H9 (cell line): Measurements from ENCODE around the gene MYL11. TPM values are rescaled to one million over a fixed set of nuclear protein-coding genes. Genes with fewer than 3 reads are reported as not detected.

ENCODE experiments used
- DNase-seq: peaks from one replicate; pipeline ENCODE4 v3.0.0-alpha.2; 2017
- H2AFZ ChIP-seq: one replicate; pipeline ENCODE4 v1.6.1; 2013; ENCODE audit warnings: mild to moderate bottlenecking, low read length, control low read depth, moderate library complexity
- H2AK5ac ChIP-seq: 2 replicates; pipeline ENCODE4 v1.6.1; 2013; ENCODE audit warnings: low read length, control low read depth, mixed read lengths; ENCODE audit not compliant: insufficient read length
- H2BK120ac ChIP-seq: one replicate; pipeline ENCODE4 v1.6.1; 2013; ENCODE audit warnings: low read depth, mild to moderate bottlenecking, low read length, control low read depth, inconsistent platforms; ENCODE audit not compliant: poor library complexity, severe bottlenecking
- H2BK12ac ChIP-seq: 2 replicates; pipeline ENCODE4 v1.6.1; 2013; ENCODE audit warnings: low read length, control low read depth, mixed read lengths, low read depth; ENCODE audit not compliant: insufficient read length
- H2BK15ac ChIP-seq: 2 replicates; pipeline ENCODE4 v1.6.1; 2013; ENCODE audit warnings: low read depth, low read length, control low read depth
- H2BK20ac ChIP-seq: one replicate; pipeline ENCODE4 v1.6.1; 2013; ENCODE audit warnings: low read depth, mild to moderate bottlenecking, low read length, control low read depth, inconsistent platforms; ENCODE audit not compliant: poor library complexity, severe bottlenecking
- H2BK5ac ChIP-seq: 2 replicates; pipeline ENCODE4 v1.6.1; 2013; ENCODE audit warnings: low read length, control low read depth, mixed read lengths; ENCODE audit not compliant: insufficient read length
- H3K14ac ChIP-seq: 2 replicates; pipeline ENCODE4 v1.6.1; 2013; ENCODE audit warnings: low read length, control low read depth; ENCODE audit not compliant: insufficient read depth
- H3K18ac ChIP-seq: 2 replicates; pipeline ENCODE4 v1.6.1; 2013; ENCODE audit warnings: low read depth, mild to moderate bottlenecking, mixed read lengths, low read length, control low read depth; ENCODE audit not compliant: insufficient read length
- H3K23ac ChIP-seq: 2 replicates; pipeline ENCODE4 v1.6.1; 2013; ENCODE audit warnings: low read length, control low read depth, mixed read lengths, low read depth; ENCODE audit not compliant: insufficient read length
- H3K23me2 ChIP-seq: 2 replicates; pipeline ENCODE4 v1.6.1; 2013; ENCODE audit warnings: low read depth, mild to moderate bottlenecking, mixed read lengths, low read length, control low read depth; ENCODE audit not compliant: insufficient read length, poor library complexity, severe bottlenecking
- H3K27ac ChIP-seq: 2 replicates; pipeline ENCODE4 v1.5.1; 2013; ENCODE audit warnings: low read length, control low read depth, mixed read lengths, low read depth; ENCODE audit not compliant: insufficient read length
- H3K27me3 ChIP-seq: 2 replicates; pipeline ENCODE4 v1.6.1; 2013; ENCODE audit warnings: low read length, control low read depth, inconsistent platforms; ENCODE audit not compliant: insufficient read depth
- H3K4ac ChIP-seq: 2 replicates; pipeline ENCODE4 v1.6.1; 2013; ENCODE audit warnings: low read depth, mild to moderate bottlenecking, control low read depth, inconsistent platforms, low read length, moderate library complexity
- H3K4me1 ChIP-seq: 2 replicates; pipeline ENCODE4 v1.6.1; 2013; ENCODE audit warnings: low read length, control low read depth, inconsistent platforms; ENCODE audit not compliant: insufficient read depth
- H3K4me2 ChIP-seq: 2 replicates; pipeline ENCODE4 v1.6.1; 2013; ENCODE audit warnings: low read length, control low read depth, mixed read lengths; ENCODE audit not compliant: insufficient read length, insufficient read depth
- H3K56ac ChIP-seq: 2 replicates; pipeline ENCODE4 v1.6.1; 2013; ENCODE audit warnings: low read depth, mild to moderate bottlenecking, mixed read lengths, low read length, control low read depth; ENCODE audit not compliant: insufficient read length
- H3K79me1 ChIP-seq: 2 replicates; pipeline ENCODE4 v1.6.1; 2013; ENCODE audit warnings: low read depth, mild to moderate bottlenecking, moderate library complexity, low read length, control low read depth, inconsistent platforms; ENCODE audit not compliant: insufficient read depth, poor library complexity, severe bottlenecking
- H3K79me2 ChIP-seq: 2 replicates; pipeline ENCODE4 v1.6.1; 2013; ENCODE audit warnings: low read length, control low read depth, inconsistent platforms; ENCODE audit not compliant: insufficient read depth
- H3K9ac ChIP-seq: 2 replicates; pipeline ENCODE4 v1.6.1; 2013; ENCODE audit warnings: low read length, control low read depth, mixed read lengths; ENCODE audit not compliant: insufficient read length; ENCODE audit errors: extremely low read depth
- H3K9me3 ChIP-seq: one replicate; pipeline ENCODE4 v1.6.1; 2013; ENCODE audit warnings: low read depth, low read length, inconsistent platforms; ENCODE audit not compliant: control insufficient read depth
- H3T11ph ChIP-seq: one replicate; pipeline ENCODE4 v1.6.1; 2013; ENCODE audit warnings: mild to moderate bottlenecking, low read length, control low read depth, inconsistent platforms
- H4K20me1 ChIP-seq: one replicate; pipeline ENCODE4 v1.6.1; 2013; ENCODE audit not compliant: control insufficient read depth, insufficient read length, insufficient read depth
- H4K5ac ChIP-seq: 2 replicates; pipeline ENCODE4 v1.6.1; 2013; ENCODE audit warnings: low read depth, mild to moderate bottlenecking, mixed read lengths, low read length, control low read depth; ENCODE audit not compliant: insufficient read length
- H4K8ac ChIP-seq: replicated peaks from 2 replicates; pipeline ENCODE4 v1.6.1; 2013; ENCODE audit warnings: low read length, control low read depth, mixed read lengths, low read depth; ENCODE audit not compliant: insufficient read length
- H4K91ac ChIP-seq: 2 replicates; pipeline ENCODE4 v1.6.1; 2013; ENCODE audit warnings: low read depth, mild to moderate bottlenecking, moderate library complexity, mixed read lengths, low read length, control low read depth; ENCODE audit not compliant: insufficient read length
- H3K27ac Mint-ChIP-seq, 3 experiments: 2 replicates in 2 of 3; 3 replicates in 1 of 3; pipeline ENCODE4 v1.8.0; 2020 to 2021; ENCODE audit warnings: mixed read lengths in 3 of 3, mild to moderate bottlenecking in 1 of 3, moderate library complexity in 1 of 3
- H3K27me3 Mint-ChIP-seq: 2 replicates; pipeline ENCODE4 v1.8.0; 2021; ENCODE audit warnings: low read depth, mild to moderate bottlenecking, moderate library complexity, mixed read lengths
- H3K36me3 Mint-ChIP-seq, 3 experiments: 2 replicates in 2 of 3; 3 replicates in 1 of 3; pipeline ENCODE4 v1.8.0; 2020 to 2021; ENCODE audit warnings: low read depth in 3 of 3, mixed read lengths in 3 of 3; ENCODE audit not compliant: insufficient read depth in 1 of 3
- H3K4me1 Mint-ChIP-seq, 2 experiments: 2 replicates each; pipeline ENCODE4 v1.8.0; 2020; ENCODE audit warnings: mixed read lengths in 2 of 2
- H3K4me3 Mint-ChIP-seq, 2 experiments: 2 replicates in 1 of 2; 3 replicates in 1 of 2; pipeline ENCODE4 v1.8.0; 2020 to 2021; ENCODE audit warnings: mild to moderate bottlenecking in 2 of 2, mixed read lengths in 2 of 2, moderate library complexity in 1 of 2
- H3K9me3 Mint-ChIP-seq, 2 experiments: 2 replicates in 1 of 2; 3 replicates in 1 of 2; pipeline ENCODE4 v1.8.0; 2020; ENCODE audit warnings: mild to moderate bottlenecking in 2 of 2, mixed read lengths in 2 of 2, moderate library complexity in 1 of 2
- CTCF ChIP-seq: fragments of 200-600 bp; sonication (generic); conservative IDR thresholded peaks from 3 replicates; pipeline ENCODE4 v1.8.0; 2021; ENCODE audit warnings: antibody characterized with exemption, mild to moderate bottlenecking
- WGBS: extraction: QIAGEN DNeasy Blood & Tissue Kit; methylation state at CpG from one replicate; pipeline ENCODE4 v1.1.7; 2013; ENCODE audit warnings: missing lambda C conversion rate, low lambda C conversion rate, mixed read lengths; ENCODE audit not compliant: insufficient read length; ENCODE audit errors: extremely low coverage; 5-methylcytosine and 5-hydroxymethylcytosine counted together
- total RNA-seq: library from RNA; stranded (reverse); gene quantifications from 2 replicates; pipeline ENCODE4 v1.2.1, GENCODE V29; 2021

MYL11 gene
- total RNA-seq, 1 experiment from 2014 or later, result 0.70 TPM

GRCh38 chr16:30397056-30397455 lies 22.5 kb downstream of the MYL11 start:
- Histone ChIP-seq H2AK5ac (no peak overlapping the region), H3K4ac (no peak overlapping the region), H3K56ac (no peak overlapping the region), H2BK120ac (no peak overlapping the region), H3K27me3 (no peaks in the 10 kb centered on the region), H3K4me1 (no peaks in the 10 kb centered on the region; the same call in 1 of the 2 replicates), H3K79me2 (peaks cover 4% of the 10 kb centered on the region; the same call in 1 of the 2 replicates), H2AFZ (no peak overlapping the region), H3K18ac (no peak overlapping the region), H3K4me2 (no peak overlapping the region), H4K8ac (no peak overlapping the region), H3K23me2 (peaks cover 22% of the 10 kb centered on the region), H3K14ac (no peak overlapping the region), H3K9ac (no peak overlapping the region), H4K20me1 (no peaks in the 10 kb centered on the region), H2BK5ac (no peak overlapping the region), H2BK20ac (no peak overlapping the region), H4K5ac (no peak overlapping the region), H3K79me1 (no peaks in the 10 kb centered on the region), H3T11ph (no peak overlapping the region), H3K9me3 (no peaks in the 10 kb centered on the region), H2BK12ac (no peak overlapping the region), H4K91ac (no peak overlapping the region), H3K23ac (no peak overlapping the region), H3K27ac (no peak overlapping the region), H2BK15ac (no peak overlapping the region)
- Mint-ChIP-seq H3K36me3 (peaks cover 9 to 33% (median 20%) of the 10 kb centered on the region in 3 experiments; a peak in 6 of 7 replicates), H3K9me3 (no peaks in the 10 kb centered on the region; a peak in 1 of 5 replicates), H3K27me3 (peaks cover 2% of the 10 kb centered on the region), H3K4me1 (peaks cover 34 to 47% of the 10 kb centered on the region in 2 experiments), H3K27ac (no peak overlapping the region), H3K4me3 (peak overlapping the region; percentile 90 to 91)
- DNase-seq, result no peak
- no peak for TF ChIP-seq CTCF
- WGBS, result no CpG with 5 or more reads among the region's 4 CpGs
